Measurements from ENCODE around the gene SLC25A1. TPM values are rescaled to one million over a fixed set of nuclear protein-coding genes. Genes with fewer than 3 reads are reported as not detected.

SLC25A1 gene
- total RNA-seq, 2 experiments from 2014 or later = 56.4 to 57.6 TPM

GRCh38 chr22:19143967-19144400, 34.6 kb downstream of the SLC25A1 start:
- ChIA-PET POLR2A (interaction anchor here (0.6 to 1.9 kb wide), 12 partner anchors 10 to 288 kb away, joined by 3 to 5 read pairs (median 4); partner anchors contain the start of genes HIRA and MRPL40), CTCF (interaction anchor here (0.7 to 2.2 kb wide), 26 partner anchors 8 to 766 kb away, joined by 3 to 11 read pairs (median 4); partner anchors contain the start of genes DGCR2 and SLC25A1)
- Mint-ChIP-seq H3K9me3 (no peaks in the 10 kb centered on the region), H3K27ac (peak overlapping the region; percentile 97), H3K4me3 (peak overlapping the region; percentile 92), H3K4me1 (ENCODE audit: low read depth) (peaks cover 17% of the 10 kb centered on the region), H3K27me3 (peaks cover 2% of the 10 kb centered on the region), H3K36me3 (ENCODE audit: low read depth) (peaks cover 20% of the 10 kb centered on the region)
- peak; percentile 72 for DNase-seq
- peak; percentile 45 for ATAC-seq
- no peak for TF ChIP-seq CTCF (IDR thresholded peaks at IDR 0.05)
- intact Hi-C loops (cut with micrococcal nuclease) = no loop called here

- Mint-ChIP-seq H3K27ac (no peak overlapping the region), H3K4me3 (peak overlapping the region; percentile 92), H3K36me3 (ENCODE audit: low read depth) (peaks cover 20% of the 10 kb centered on the region), H3K9me3 (no peaks in the 10 kb centered on the region), H3K27me3 (peaks cover under 1% of the 10 kb centered on the region), H3K4me1 (ENCODE audit: low read depth) (peaks cover 17% of the 10 kb centered on the region)
- DNase-seq = no peak
- POLR2A ChIA-PET = interaction anchor here (0.9 to 1.9 kb wide), 3 partner anchors 10 to 39 kb away, joined by 3 to 4 read pairs (median 3); no protein-coding TSS in a partner anchor
- no peak for ATAC-seq
- CTCF ChIA-PET = interaction anchor here (0.7 to 1.8 kb wide), 6 partner anchors 11 to 99 kb away, joined by 3 to 8 read pairs (median 4); no protein-coding TSS in a partner anchor
- intact Hi-C loops (cut with micrococcal nuclease) = no loop called here
- no peak for TF ChIP-seq CTCF (IDR thresholded peaks at IDR 0.05)
Observed at GRCh38 chr22:19143212-19143611, 35.3 kb downstream of the SLC25A1 start.

GRCh38 chr22:19142394-19142793, 36.1 kb downstream of the SLC25A1 start:
- H3K27me3 Mint-ChIP-seq = no peaks in the 10 kb centered on the region
- H3K4me1 Mint-ChIP-seq (ENCODE audit: low read depth) = peaks cover 17% of the 10 kb centered on the region
- no peaks in the 10 kb centered on the region for H3K9me3 Mint-ChIP-seq
- intact Hi-C loops (cut with micrococcal nuclease) = no loop called here
- DNase-seq (no peak), ATAC-seq (no peak)
- TF ChIP-seq CTCF (IDR thresholded peaks at IDR 0.05) = no peak
- ChIA-PET POLR2A (interaction anchor here (0.8 to 1.0 kb wide), 2 partner anchors 27 to 32 kb away, joined by 3 read pairs; no protein-coding TSS in a partner anchor), CTCF (no interaction called here)
- H3K4me3 Mint-ChIP-seq = peak overlapping the region; percentile 33
- H3K36me3 Mint-ChIP-seq (ENCODE audit: low read depth) = peaks cover 23% of the 10 kb centered on the region
- H3K27ac Mint-ChIP-seq = no peak overlapping the region

- Mint-ChIP-seq H3K27me3 (no peaks in the 10 kb centered on the region), H3K9me3 (no peaks in the 10 kb centered on the region), H3K36me3 (ENCODE audit: low read depth) (peaks cover 37% of the 10 kb centered on the region), H3K4me3 (no peak overlapping the region), H3K27ac (no peak overlapping the region), H3K4me1 (ENCODE audit: low read depth) (peaks cover 17% of the 10 kb centered on the region)
- intact Hi-C loops (cut with micrococcal nuclease) = no loop called here
- ATAC-seq (no peak), DNase-seq (no peak)
- POLR2A ChIA-PET = no interaction called here
- no peak for TF ChIP-seq CTCF (IDR thresholded peaks at IDR 0.05)
- CTCF ChIA-PET = no interaction called here
Observed at GRCh38 chr22:19139974-19140373, 38.6 kb downstream of the SLC25A1 start.

- CTCF ChIA-PET = interaction anchor here (0.5 kb wide), 1 partner anchor 18 kb away, joined by 3 read pairs; no protein-coding TSS in a partner anchor
- Mint-ChIP-seq H3K9me3 (no peaks in the 10 kb centered on the region), H3K36me3 (ENCODE audit: low read depth) (peaks cover 33% of the 10 kb centered on the region), H3K4me3 (no peak overlapping the region), H3K27ac (no peak overlapping the region), H3K4me1 (ENCODE audit: low read depth) (peaks cover 12% of the 10 kb centered on the region), H3K27me3 (no peaks in the 10 kb centered on the region)
- POLR2A ChIA-PET = interaction anchor here (1.0 to 1.3 kb wide), 2 partner anchors 17 kb away, joined by 3 to 6 read pairs; partner anchors contain the start of gene DGCR2
- intact Hi-C loops (cut with micrococcal nuclease) = no loop called here
- TF ChIP-seq CTCF (IDR thresholded peaks at IDR 0.05) = no peak
- ATAC-seq = no peak
- no peak for DNase-seq
Observed at GRCh38 chr22:19139001-19139356, 39.6 kb downstream of the SLC25A1 start.

Measured in activated CD8-positive, alpha-beta T cell treated with anti-CD3 and anti-CD28 coated beads for 36 hours (primary cell).